ENCODE measurements around the gene CIB2.

Gene CIB2

DNA sequence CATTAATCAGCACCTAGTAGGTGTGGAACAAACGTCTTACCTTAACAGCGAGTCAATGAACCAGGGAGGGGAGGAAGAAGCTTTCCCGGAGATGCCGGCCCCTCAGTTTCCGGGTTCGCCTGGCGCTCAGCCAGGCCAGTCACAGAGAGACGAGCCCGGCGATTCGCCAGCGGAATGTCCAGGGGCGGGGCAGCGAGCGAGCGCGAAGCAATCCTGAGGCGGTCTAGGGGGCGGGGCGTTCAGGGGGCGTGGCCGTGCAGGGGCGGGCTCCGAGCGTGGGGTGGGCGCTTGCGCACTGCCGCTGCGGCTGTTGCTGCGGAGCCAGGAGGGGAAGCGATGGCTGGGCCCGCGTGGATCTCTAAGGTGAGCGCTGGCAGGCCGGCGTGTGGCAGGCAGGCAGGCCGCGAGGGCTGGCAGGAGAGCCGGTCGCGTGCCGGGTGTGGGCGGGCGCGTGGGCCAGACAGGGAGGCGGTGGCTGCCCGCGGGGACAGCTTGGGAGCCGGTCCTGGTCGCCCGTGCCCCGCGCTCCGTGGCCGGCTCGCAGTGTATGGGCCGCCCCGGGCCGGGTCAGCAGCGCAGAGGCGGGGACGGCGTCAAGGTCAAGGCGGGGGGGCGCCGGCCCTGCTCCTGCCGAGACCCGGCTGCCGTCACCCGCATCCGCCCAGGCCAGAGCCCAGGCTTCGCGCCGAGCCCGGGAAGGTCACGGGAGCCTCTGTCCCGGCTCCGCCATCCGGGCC, 18.0 kb upstream of the CIB2 start, which contains the start of gene IDH3A:
IDH3A (plus strand) TSS at position 295 of the 737 bp plus-strand sequence; CDS start at position 337, 42 bp downstream.
- peak; percentile 85 for DNase-seq

DNA sequence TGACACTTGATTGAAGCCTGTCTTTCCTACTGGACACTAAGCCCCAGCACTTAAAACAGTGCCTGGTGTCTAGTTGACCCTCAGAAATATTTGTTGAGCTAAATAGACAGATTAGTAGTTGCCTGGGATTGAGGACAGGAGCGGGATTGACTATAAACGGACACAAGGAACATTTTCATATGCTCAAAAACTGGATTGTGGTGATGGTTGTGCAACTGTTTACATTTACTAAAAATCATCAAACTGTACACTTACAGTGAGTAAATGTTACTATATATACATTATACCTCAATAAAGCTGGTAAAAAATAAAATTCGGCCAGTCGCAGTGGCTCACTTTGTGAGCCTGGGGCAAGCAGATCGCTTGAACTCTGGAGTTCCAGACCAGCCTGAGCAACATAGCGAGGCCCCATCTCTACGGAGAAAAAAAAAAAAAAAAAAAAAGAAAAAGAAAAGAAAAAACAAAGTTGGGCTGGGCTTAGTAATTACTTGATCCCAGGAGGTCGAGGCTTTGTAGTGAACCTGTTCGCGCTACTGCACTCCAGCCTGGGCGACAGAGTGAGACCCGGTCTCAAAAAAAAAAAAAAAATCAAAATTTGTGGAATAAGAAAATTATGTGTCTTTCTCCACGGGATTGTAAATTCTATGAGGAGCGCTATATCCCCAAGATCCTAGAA, 17.3 kb upstream of the CIB2 start:
- DNase-seq, result no peak

DNA sequence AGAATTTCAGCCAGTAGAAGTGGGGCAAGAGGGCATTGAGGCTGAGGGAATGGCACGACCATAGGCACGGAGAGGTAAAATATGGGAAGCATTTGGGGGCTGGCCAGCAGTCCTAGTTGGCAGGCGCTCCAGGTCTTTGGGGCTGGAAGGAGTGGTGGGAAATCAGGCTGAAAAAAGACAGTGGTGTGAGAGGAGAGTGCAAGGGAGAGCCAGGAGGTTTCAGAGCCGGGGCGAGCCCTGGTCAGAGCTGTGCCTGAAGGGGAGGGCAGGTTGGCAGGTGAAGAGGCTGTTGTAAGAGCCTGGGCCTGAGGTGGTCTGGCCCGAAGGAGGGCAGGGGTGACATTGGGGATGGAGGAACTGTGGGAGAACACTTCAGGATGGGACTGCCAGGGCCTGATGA, 16.3 kb upstream of the CIB2 start:
- DNase-seq, result no peak

DNA sequence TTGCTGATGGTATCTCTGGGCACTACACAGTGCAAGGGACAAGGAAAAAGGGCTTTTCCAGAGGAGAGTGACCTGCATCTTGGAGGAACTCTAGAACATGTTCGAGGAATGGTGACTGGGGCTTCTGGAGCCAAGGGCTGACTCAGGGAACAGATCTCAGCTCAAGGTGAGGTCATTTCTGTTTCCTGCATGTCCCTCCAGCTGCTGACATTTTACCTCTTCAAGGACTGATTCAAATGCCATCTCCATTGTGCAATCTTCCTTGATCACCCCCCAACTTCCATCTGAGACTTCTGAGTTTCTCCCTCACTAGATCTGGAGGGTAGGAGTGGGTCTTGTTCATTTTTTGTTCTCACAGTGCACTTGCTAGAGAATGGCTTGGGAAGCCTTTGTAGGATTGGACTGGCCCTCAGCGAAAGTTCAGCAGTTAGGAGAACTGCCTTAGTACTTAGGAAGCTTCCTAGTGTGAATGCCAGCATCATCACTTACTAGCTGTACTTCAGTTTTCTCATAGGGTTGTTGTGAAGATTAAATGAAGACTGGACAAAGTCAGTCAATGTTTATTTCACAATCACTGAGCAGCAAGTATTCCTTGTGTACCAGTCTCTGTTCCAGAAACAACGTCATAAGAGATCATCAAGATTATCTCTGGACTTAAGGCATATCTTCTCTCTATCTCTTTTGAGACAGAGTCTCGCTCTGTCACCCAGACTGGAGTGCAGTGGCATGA, 15.3 kb upstream of the CIB2 start:
- DNase-seq, result no peak

DNA sequence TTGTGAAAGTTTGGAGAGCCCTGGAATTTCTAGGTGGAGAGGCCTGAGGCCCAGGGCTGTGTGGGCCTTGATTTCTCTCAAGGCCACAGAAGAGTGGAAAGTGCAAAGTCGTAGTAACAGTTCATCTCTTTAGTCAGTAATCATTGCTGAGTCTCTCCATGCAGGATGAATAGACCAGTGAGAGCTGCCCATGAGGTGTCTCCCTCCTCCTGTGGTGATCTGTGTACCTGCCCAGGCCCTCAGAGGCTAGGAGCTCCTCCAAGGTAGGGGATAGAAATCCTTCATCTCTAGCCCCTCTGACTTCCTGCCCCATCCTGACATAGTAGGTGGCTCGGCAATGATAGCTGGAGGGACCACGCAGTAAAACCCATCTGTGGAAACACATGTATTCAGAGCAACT, 11.1 kb upstream of the CIB2 start:
- DNase-seq, result no peak

DNA sequence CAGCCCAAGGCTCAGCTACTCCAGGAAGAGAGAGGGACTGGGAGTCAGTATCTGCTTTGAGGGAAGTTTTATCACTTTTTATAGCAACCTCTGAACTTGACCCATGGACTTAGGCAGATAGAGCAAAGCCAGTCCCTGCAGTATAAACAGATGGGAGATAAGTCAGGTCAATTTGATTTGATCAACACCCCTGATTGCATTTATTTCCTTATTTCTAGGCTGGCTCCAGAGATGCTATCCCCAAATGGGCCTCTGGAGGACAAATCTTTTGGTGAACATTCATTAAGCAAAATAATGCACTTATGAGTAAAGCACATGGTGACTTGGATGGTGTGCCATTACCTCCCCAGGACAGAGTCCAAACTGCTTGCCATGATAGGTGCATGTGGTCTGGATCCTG, 9.0 kb upstream of the CIB2 start:
- no peak for DNase-seq

DNA sequence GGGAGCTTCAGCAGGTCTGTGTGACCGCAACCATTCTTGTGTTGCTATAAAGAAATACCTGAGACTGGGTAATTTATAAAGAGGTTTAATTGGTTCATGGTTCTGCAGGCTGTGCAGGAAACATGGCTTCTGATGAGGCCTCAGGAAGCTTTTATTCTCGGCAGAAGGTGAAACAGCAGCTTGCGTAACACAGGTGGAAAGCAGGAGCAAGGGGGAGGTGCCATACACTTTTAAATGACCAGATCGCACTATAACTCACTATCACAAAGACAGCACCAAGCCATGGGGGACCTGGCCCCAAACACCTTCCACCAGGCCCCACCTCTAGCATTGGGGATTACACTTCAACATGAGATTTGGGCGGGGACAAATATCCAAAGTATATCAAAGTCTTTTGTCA, 8.3 kb upstream of the CIB2 start:
- DNase-seq, result no peak

DNA sequence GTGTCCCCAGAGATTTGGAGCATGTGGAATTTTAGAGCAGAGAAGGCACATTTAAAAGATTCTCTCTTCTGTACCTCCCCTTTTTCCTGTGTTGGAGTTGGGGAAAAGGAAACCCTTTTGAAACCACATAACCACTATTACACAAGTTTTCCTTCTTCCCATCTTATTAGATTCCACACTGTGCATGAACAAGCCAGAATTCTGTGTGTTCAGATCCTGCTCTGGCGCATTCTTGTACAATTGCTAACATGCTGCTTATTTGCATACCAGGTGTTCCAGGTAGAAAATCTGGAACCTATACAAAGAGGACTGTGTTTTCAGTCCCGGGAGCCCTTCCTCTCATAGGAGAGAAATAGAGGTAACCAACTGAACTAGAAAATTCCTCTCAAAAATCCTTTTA, 2.6 kb upstream of the CIB2 start:
- DNase-seq, result peak; percentile 96

DNA sequence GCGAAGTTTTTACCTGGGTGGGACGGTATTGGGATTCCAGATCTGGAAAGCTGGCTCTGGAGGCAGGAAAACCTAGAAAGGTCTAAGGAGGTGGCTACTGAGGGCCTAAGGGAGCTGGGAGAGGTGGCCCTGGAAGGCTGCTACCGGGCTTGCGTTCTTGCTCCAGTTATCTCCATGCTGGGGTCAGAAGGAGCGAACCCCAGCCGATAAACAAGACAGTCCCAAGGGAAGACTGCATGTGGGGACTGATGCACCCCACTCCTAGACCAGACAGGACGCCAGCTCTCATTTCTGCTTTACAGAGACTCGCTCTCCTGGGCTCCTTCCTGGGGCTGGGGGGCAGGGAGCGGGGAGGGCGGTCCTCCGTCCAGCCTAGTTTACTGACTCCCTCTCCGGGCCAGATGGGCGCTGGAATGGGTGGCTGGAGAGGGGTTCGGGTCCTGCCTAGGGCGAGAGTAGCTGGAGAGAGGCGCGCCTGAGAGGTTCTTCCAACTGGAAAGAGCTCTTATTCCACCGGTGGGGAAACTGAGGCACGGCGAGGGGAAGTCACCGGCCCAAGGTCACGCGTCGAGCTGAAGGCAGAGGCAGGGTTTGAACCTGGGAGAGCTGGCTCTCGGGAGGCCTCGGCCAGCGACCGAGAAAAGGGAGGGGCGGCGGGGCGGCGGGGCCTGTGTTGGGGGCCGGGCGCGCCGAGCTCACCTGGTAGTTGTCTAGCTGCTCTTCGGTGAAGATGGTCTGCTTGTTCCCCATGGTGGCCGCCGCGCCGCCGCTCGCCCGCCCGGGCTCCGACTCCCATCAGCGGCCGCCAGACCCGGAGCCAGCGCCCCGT, 565 bp downstream of the CIB2 start:
- no peak for DNase-seq

DNA sequence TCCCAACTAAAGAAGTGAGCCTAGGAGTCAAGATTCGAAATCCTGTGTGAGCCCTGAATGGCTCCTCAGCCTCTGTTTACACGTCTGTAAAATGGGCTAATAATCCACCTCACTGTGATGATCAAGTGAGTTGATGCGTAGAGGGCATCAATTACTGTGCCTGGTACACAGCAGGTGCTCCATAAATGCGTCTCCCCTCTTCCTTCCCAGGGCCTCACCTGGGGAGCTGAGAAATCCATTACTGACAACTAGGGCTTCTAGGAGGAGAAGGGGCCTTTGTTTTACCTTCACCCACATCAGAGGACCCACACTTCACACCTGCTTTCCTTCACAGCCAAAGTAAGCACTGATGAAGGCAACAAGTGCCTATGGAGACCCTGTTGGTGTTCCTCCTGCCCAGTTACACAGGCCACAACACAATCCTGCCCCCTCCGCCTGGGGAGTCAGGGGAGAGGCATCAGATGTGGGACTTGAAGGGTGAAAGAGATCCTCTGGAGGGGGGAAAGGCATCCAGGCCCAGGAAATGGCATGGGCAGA, 1.4 kb downstream of the CIB2 start:
- DNase-seq, result no peak

DNA sequence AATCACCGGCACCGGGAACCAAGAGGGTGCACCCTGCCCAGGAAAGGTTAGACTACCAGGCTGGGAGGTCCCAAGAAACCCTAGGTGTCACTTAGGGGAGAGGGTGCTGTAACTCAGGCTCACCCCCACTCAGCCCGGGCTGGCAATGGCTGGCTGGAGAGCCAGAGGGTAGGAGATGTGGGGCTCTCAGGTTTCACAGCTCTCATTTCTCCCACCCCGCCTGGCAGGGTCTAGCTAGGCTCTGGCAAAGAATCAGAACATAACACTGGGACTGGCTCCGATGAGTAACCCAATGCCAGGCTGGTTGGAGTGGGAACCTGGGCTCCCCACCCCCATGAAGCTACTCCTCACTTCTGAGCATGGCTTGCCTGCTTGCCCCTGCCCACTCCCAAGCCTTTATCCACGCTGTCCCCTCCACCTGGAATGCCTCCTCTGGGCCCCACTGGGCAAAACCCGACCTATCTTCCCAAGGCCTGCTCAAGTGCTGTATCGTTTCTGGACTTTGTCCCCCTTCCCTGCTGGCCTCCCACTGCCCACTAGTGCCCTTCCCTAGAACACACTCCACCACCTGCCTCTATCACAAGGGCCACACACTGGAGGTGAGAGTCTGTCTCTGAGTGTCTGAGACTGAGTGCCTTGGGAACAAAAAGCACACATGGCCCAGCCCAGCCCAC, 2.0 kb downstream of the CIB2 start:
- no peak for DNase-seq

DNA sequence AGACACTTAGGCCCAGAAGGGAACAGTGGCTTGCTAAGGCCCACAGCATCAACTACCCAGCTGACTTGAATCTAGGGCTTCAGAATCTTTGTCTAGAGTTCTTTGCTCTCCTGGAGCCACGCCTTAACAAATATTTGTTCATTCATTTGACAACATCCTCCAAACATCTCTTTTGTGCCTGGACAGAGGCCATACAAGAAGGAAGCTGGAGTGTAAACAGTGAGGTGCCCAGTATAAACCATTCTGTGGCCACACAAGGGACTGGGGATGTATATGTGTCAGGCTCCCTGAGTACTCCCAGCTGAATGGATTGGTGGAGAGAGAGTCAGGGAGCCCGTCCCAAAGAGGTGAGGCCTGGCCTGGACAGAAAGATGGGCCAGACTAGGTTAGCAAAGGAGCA, 3.4 kb downstream of the CIB2 start:
- DNase-seq, result no peak

DNA sequence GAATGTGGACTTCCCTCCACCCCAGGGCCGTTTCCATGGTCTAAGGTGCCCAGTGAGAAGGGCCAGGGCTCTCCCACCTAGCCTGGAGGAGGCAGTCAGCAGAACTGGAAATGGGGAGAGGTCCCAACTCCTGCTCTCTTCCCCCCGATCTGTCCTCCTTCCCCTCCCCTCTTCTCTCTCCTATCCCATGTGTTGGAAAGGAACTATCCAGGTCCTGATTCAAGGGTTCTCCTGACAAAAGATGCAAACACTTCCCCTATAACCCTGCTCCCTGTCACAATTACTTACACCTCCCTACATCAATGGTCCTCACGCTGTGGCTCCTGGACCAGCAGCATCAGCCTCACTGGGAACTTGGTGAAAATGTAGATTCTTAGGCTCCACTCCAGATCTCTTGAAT, 6.0 kb downstream of the CIB2 start:
- DNase-seq, result no peak

DNA sequence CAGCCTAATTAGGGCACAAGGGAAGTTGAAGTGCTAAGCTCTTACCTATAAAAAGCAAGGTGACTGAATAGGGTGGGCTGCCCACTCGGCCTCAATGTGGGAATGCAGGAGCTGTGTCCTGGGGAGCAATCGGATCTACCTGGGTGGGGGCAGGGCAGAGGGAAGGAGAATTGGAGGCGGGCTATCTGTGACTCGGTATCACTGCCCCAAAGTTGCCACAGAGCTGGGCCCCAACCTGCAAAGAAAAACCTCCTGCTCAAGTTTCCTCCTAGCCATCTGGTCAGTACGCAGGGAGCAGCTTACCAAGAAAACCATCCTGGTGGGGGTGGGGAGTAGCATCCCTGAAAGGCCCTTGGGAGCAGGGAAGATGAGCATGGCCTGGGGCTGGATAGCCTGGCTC, 10.7 kb downstream of the CIB2 start:
- DNase-seq, result no peak

DNA sequence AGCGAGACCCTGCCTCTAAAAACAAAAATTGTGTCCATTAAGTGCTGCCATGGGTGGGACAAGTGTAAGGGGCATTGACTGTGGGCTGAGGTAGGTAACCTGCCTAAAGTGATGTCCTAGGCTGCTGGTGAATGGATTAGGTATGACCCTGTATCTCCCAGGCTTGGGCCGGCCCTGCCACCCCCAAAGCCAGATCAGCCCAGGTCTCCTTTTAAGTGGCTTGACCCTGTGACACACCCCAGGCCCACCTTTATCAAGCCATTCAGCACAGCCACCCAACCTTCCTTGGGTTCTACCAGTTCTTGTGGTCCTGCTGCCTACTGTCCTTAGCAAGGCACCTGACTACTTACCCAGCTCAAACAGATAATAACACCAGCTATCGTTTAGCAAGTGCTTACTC, 18.7 kb downstream of the CIB2 start:
- DNase-seq, result no peak

DNA sequence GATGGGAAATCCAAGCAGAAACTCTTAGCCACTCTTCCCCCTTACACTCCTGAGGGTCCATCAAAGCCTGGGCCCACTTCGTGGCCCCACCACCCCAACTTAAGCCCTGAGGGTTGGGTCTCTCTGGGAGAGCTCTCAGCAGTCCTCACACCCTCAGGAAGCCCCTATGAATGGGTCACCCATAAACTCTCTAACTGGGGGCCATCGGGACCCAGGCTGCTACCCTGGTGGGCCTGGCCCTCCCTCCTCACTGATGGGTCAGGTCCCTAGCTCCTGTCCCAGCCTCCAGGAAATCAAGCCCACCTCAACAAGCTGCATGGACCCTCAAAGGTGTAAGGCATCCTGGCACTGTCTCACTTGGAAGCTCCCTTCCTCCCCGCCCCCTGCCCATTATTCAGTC, 19.5 kb downstream of the CIB2 start:
- no peak for DNase-seq

DNA sequence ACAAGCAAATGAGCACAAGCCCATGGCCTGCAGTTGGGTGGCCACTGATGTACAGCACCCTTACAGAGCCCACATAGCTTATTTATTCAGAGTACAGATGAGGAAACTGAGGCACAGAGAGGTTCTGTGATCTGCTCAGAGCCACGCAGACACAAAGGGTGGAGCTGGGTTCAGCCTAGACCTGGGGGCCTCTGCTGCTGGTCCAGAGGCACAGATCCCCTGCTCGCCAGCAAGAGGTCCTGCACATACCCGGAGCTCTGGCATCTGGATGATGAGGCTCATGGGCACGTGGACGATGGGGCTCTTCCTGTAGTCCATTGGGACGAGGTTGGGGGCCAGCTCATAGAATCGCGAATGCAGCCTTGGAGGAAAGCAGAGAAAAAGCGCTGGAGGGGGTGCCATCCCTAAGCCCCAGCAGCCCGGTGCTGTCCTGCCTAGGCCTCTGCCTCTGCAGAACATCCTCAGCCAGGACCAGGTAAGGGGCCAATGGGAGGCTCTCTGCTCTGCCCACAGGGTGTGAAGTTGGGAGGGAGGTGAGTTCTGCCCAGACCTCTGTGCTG, 20.2 kb downstream of the CIB2 start:
- DNase-seq, result no peak

DNA sequence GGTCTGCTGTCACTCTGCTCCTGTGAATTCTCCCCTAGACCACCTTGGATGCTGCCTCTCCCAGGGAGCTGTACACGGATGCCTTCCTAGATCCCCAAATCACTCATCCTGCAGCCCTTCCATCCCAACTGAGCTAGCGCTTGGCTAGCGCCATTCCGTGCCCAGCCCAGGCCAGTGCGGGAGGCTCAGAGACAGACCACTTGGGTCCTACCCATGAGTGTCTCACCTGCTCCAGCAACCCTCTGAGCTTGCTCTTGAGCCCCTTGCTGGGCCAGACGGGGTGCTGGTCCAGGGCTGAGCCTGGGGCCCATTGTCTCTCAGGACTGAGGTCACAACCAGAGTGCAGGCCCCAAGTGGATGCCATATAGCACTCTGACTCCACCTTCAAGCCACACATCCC, 21.1 kb downstream of the CIB2 start:
- no peak for DNase-seq

DNA sequence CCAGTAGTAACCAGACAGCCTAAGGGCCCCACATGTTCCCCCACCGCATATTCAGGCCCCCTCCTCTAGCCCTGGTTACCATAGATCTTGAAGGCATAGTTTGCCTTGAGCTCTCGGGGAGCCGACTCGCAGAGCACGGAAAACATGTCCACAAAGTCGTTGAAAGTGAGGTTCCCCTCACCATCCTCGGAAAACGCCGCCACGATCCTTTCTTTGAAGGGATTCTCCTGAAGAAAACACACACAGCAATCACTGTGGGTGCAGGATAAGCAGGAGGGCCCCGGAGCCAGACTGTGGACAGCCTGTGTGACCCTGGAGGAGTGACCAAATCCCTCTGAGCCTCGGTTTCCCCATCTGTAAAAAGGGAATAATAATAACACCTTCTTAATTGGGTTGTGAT, 22.1 kb downstream of the CIB2 start:
- no peak for DNase-seq

DNA sequence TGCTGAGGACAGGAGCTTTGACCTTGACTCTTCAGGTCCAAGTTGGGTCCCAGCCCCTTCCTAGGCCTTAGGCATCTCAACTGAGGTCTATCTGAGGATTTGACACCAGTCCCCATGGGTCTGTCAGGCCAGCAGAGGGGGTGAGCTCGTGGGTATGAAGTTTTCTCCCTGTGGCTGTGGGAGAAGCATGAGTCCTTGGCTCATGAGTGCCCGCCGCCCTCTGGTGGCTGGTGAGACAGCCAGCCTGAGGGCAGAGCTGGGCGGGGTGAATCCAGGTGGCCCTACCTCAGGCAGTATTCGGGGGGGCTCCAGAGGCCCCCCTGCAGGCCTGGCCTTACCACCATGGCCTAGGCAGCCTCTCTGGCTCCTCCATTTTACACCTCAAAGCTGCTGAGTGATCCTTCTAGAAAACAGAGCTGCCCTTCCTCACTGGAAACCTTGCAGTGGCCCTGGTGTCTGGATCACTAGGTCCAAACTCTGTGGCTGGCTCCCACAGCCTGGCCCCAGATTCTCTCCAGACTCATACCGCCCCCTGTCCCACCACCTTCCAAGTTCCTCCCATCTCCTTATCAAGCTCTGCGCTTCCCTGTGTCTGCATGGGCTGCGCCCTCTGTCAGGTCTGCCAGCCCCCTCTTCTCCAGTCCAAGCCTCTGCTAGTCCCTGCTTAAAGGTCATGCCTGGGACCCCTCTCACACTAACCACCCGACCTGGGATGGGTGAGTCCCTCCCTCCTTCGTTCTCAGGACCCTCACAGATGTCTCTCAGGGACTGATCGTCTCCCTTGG, 22.8 kb downstream of the CIB2 start:
- peak; percentile 62 for DNase-seq

DNA sequence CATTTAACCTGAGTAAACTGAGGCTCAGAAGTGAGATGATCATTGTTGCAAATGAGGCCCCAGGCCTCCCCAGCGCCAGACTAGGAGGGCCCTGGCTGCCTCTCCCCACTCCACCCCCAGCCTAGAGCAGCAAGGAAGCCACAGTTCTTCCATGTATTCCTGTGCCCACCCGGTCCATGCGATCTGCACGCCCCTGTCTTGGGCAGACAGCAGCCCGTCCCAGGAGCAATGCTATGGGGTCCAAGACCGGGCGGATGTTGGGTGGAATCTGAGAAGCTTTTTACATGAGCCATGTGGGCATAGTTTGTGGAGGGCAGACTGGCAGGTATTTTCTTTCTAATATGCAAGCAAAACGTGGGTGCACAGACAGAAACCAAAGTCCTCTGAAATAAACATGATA, 23.8 kb downstream of the CIB2 start:
- no peak for DNase-seq

Data from NCI-H526 treated with DMSO at 0.1 percent for 48 hours (cell line).